NCI-H748 treated with DMSO at 0.1 percent for 48 hours (cell line): ENCODE measurements around the gene KNOP1.
A peak's percentile ranks its signal among the peaks of the same experiment; 100 is the strongest.

Experiments
- DNase-seq: peaks from one replicate; lab custom pipeline; 2025; lab: John Stamatoyannopoulos, UW

Gene KNOP1

GRCh38 chr16:19707569-19708295 lies 10.3 kb downstream of the KNOP1 start:
- DNase-seq = no peak

- DNase-seq = no peak
Observed at GRCh38 chr16:19706846-19707245, 11.2 kb downstream of the KNOP1 start.

GRCh38 chr16:19705843-19706242 lies 12.2 kb downstream of the KNOP1 start:
- DNase-seq = no peak

GRCh38 chr16:19705146-19705501 lies 12.9 kb downstream of the KNOP1 start:
- no peak for DNase-seq

- no peak for DNase-seq
Observed at GRCh38 chr16:19704321-19705145, 13.5 kb downstream of the KNOP1 start.

GRCh38 chr16:19703172-19703889 lies 14.7 kb downstream of the KNOP1 start:
- DNase-seq = no peak

GRCh38 chr16:19701091-19701490 lies 16.9 kb downstream of the KNOP1 start:
- no peak for DNase-seq

GRCh38 chr16:19700319-19700781 lies 17.7 kb downstream of the KNOP1 start:
- no peak for DNase-seq

GRCh38 chr16:19699472-19699871 lies 18.6 kb downstream of the KNOP1 start:
- no peak for DNase-seq

- DNase-seq = no peak
Observed at GRCh38 chr16:19698480-19699465, 19.3 kb downstream of the KNOP1 start.

GRCh38 chr16:19697756-19698318 lies 20.2 kb downstream of the KNOP1 start:
- DNase-seq = no peak

- no peak for DNase-seq
Observed at GRCh38 chr16:19696961-19697360, 21.1 kb downstream of the KNOP1 start.

- peak; percentile 84 for DNase-seq
Observed at GRCh38 chr16:19696328-19696727, 21.7 kb downstream of the KNOP1 start.

- no peak for DNase-seq
Observed at GRCh38 chr16:19694989-19695388, 23.0 kb downstream of the KNOP1 start.

- no peak for DNase-seq
Observed at GRCh38 chr16:19691161-19691711, 26.8 kb downstream of the KNOP1 start.

GRCh38 chr16:19690196-19690595 lies 27.8 kb downstream of the KNOP1 start:
- DNase-seq = no peak

- no peak for DNase-seq
Observed at GRCh38 chr16:19689342-19689741, 28.7 kb downstream of the KNOP1 start.

GRCh38 chr16:19688396-19689024 lies 29.5 kb downstream of the KNOP1 start:
- DNase-seq = no peak

GRCh38 chr16:19687279-19687678 lies 30.7 kb downstream of the KNOP1 start:
- no peak for DNase-seq

GRCh38 chr16:19685176-19685575 lies 32.9 kb downstream of the KNOP1 start:
- DNase-seq = no peak
